Muscle of leg (tissue), 11 donors: ENCODE measurements around the gene AMPH. TPM values are rescaled to one million over a fixed set of nuclear protein-coding genes. Genes with fewer than 3 reads are reported as not detected.
A peak's percentile ranks its signal among the peaks of the same experiment; 100 is the strongest.
"Not testable (repeated sequence)": the region's sequence is repeated elsewhere in the genome, so short reads cannot be mapped to it uniquely, and the experiment has no call there.

Experiments
- DNase-seq: peaks from one replicate; pipeline ENCODE4 v3.0.0; 2013
- H3K27ac ChIP-seq: one replicate; pipeline ENCODE4 v1.5.1; 2013; ENCODE audit warnings: mild to moderate bottlenecking, low read length, control low read depth
- H3K27me3 ChIP-seq: one replicate; pipeline ENCODE4 v1.6.1; 2013; ENCODE audit warnings: low read length; ENCODE audit not compliant: control insufficient read depth, insufficient read depth
- H3K36me3 ChIP-seq: one replicate; pipeline ENCODE4 v1.6.1; 2013; ENCODE audit warnings: low read length; ENCODE audit not compliant: control insufficient read depth, insufficient read depth
- H3K4me1 ChIP-seq: one replicate; pipeline ENCODE4 v1.6.1; 2013; ENCODE audit warnings: low read length; ENCODE audit not compliant: control insufficient read depth, insufficient read depth
- H3K4me3 ChIP-seq: one replicate; pipeline ENCODE4 v1.5.1; 2013; ENCODE audit warnings: low read length, control low read depth
- H3K9me3 ChIP-seq: replicated peaks from 2 replicates; pipeline ENCODE4 v1.6.1; 2013; ENCODE audit warnings: low read depth, low read length; ENCODE audit not compliant: control insufficient read depth
- WGBS: methylation state at CpG from one replicate; pipeline ENCODE4 v1.1.5; 2013; ENCODE audit warnings: missing lambda C conversion rate; ENCODE audit not compliant: insufficient coverage; 5-methylcytosine and 5-hydroxymethylcytosine counted together
- polyA plus RNA-seq, 8 donors: library from polyadenylated mRNA; unstranded; fragments of 120-200 nt; gene quantifications; one replicate each; pipeline versions ENCODE4 v1.2.1 to v1.2.3, GENCODE V29; 2013; ENCODE audit warnings: inconsistent platforms in 1 of 8, low replicate concordance in 1 of 8; ENCODE audit not compliant: insufficient read length in 8 of 8, insufficient read depth in 1 of 8
- total RNA-seq: library from RNA; stranded (reverse); fragments of 120-200 nt; gene quantifications from one replicate; pipeline ENCODE4 v1.2.4, GENCODE V29; 2013

The AMPH gene
- total and polyA plus RNA-seq, 9 donors: 4.6 to 14.1 (median 7.9) TPM

GRCh38 chr7:38584443-38585210, 46.5 kb downstream of the AMPH start:
- Histone ChIP-seq H3K27ac (no peak overlapping the region), H3K36me3 (no peaks in the 10 kb centered on the region), H3K27me3 (no peaks in the 10 kb centered on the region), H3K4me1 (peaks cover 7% of the 10 kb centered on the region), H3K4me3 (no peak overlapping the region), H3K9me3 (no peaks in the 10 kb centered on the region)
- DNase-seq: peak; percentile 37
- 53% methylated on average over 4 of the region's 11 CpGs for WGBS

DNA sequence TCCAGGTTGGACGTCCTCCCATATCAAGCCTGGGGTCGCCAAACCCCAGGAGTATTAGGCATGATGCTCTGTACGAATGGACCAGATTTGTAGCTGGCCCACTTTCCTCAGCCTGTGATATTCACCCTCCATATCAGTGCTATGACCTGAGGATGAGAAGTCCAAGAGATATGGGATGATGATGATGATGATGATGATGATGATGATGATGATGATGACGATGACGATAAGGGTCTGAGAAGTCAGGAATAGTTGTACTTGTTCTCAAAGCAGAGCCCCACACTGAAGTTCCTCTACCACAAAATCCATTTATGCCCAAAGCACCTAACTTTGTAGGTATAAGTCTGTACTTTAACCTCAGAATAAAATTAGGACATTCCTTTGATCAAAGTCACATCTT, 50.7 kb downstream of the AMPH start:
- Histone ChIP-seq H3K4me3 (no peak overlapping the region), H3K27me3 (no peaks in the 10 kb centered on the region), H3K4me1 (peaks cover 7% of the 10 kb centered on the region), H3K9me3 (no peaks in the 10 kb centered on the region), H3K36me3 (no peaks in the 10 kb centered on the region), H3K27ac (no peak overlapping the region)
- DNase-seq: no peak
- WGBS: 83% methylated on average over 2 of the region's 5 CpGs

DNA sequence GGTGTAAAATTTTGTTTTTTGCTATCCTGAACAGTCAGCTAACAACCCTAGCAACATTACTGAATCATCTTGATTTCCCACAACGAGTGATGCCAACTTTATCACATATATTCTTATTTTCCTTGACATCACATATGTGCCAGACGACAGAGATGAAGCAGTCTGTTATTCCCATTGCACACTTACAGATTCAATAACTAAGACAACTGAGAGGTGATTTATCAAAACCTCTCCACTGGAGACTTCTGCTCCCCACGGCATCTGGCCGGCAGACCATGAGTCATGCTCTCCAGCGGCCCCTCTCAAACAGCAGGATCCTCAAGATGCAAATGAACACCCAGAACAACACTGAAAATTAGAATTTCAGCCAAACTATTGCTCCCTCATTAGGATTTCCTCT, 57.1 kb downstream of the AMPH start:
- H3K9me3 ChIP-seq: no peaks in the 10 kb centered on the region
- no peaks in the 10 kb centered on the region for H3K4me1 ChIP-seq
- no peak overlapping the region for H3K27ac ChIP-seq
- WGBS: 58% methylated on average over 2 of the region's 5 CpGs
- no peak overlapping the region for H3K4me3 ChIP-seq
- no peaks in the 10 kb centered on the region for H3K27me3 ChIP-seq
- DNase-seq: no peak
- H3K36me3 ChIP-seq: no peaks in the 10 kb centered on the region

DNA sequence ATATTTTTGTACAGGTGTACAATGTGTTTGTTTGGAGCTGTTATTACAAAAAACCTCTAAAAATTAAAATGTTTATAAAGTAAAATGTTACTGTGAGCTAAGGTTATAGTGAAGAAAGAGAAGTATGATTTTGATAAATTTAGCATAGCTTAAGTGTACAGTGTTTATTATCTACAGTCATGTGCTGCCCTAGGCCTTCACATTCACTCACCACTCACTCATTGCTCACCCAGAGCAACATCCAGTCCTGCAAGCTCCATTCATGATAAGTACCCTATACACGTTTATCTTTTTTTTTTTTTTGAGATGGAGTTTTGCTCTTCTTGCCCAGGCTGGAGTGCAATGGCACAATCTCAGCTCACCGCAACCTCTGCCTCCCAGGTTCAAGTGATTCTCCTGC, 59.6 kb downstream of the AMPH start:
- H3K36me3 ChIP-seq, H3K4me3 ChIP-seq, H3K27ac ChIP-seq, DNase-seq, H3K27me3 ChIP-seq, H3K9me3 ChIP-seq, H3K4me1 ChIP-seq: not testable (repeated sequence)
- no CpG with 5 or more reads among the region's 2 CpGs for WGBS

- Histone ChIP-seq H3K4me3 (no peak overlapping the region), H3K27ac (no peak overlapping the region), H3K27me3 (no peaks in the 10 kb centered on the region), H3K4me1 (no peaks in the 10 kb centered on the region), H3K36me3 (no peaks in the 10 kb centered on the region), H3K9me3 (no peaks in the 10 kb centered on the region)
- WGBS: no CpG with 5 or more reads among the region's 2 CpGs
- no peak for DNase-seq
Observed at GRCh38 chr7:38568497-38568896, 62.7 kb downstream of the AMPH start.

DNA sequence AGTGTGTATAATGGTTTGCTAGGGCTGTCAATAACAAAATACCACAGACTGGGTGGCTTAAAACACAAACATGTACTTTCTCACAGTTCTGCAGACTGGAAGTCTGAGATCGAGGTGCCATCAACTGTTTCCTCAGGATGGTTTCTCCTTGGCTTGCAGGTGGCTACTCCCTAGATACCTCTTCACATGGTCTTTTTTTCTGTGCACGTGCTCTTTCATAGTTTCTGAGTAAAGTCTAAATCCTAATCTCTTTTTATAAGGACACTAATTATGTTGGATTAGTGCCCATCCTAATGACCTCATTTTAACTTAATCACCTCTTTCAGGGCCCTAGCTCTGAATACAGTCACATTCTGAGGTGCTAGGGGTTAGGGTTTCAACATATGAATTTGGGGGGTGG, 65.9 kb downstream of the AMPH start:
- H3K4me1 ChIP-seq: no peaks in the 10 kb centered on the region
- H3K27me3 ChIP-seq: no peaks in the 10 kb centered on the region
- H3K27ac ChIP-seq: no peak overlapping the region
- no peak for DNase-seq
- H3K36me3 ChIP-seq: no peaks in the 10 kb centered on the region
- no peaks in the 10 kb centered on the region for H3K9me3 ChIP-seq
- 100% methylated on average over 1 of the region's 2 CpGs for WGBS
- H3K4me3 ChIP-seq: no peak overlapping the region

DNA sequence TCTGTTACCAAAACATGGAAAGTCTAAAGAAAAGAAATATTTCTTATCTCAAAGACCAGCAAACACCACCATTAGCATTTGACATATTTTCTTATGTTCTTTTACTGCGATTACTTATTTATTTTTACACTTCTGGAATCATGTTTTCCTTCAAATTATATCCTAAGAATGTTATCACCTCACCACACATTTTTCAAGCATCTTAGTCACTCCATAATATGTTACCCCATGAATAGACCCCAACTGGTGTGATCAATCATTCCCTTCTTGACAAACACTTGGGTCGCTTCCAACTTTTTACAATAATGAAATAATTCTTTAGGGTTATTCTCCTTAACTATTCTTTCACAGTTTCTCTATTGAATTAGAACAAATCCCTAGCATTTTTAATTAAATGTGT, 67.4 kb downstream of the AMPH start:
- DNase-seq: no peak
- Histone ChIP-seq H3K27me3 (no peaks in the 10 kb centered on the region), H3K27ac (no peak overlapping the region), H3K4me1 (no peaks in the 10 kb centered on the region), H3K36me3 (no peaks in the 10 kb centered on the region), H3K4me3 (no peak overlapping the region), H3K9me3 (no peaks in the 10 kb centered on the region)
- WGBS: 100% methylated on average over 1 of the region's 2 CpGs

GRCh38 chr7:38561166-38561565, 70.0 kb downstream of the AMPH start:
- no peaks in the 10 kb centered on the region for H3K36me3 ChIP-seq
- 90% methylated on average over 1 of the region's 3 CpGs for WGBS
- H3K9me3 ChIP-seq: no peaks in the 10 kb centered on the region
- peaks cover 2% of the 10 kb centered on the region for H3K4me1 ChIP-seq
- no peak overlapping the region for H3K27ac ChIP-seq
- no peak overlapping the region for H3K4me3 ChIP-seq
- H3K27me3 ChIP-seq: no peaks in the 10 kb centered on the region
- DNase-seq: no peak

- DNase-seq: peak; percentile 11
- Histone ChIP-seq H3K4me1 (peaks cover 2% of the 10 kb centered on the region), H3K4me3 (no peak overlapping the region), H3K9me3 (no peaks in the 10 kb centered on the region), H3K36me3 (no peaks in the 10 kb centered on the region), H3K27ac (no peak overlapping the region), H3K27me3 (no peaks in the 10 kb centered on the region)
- WGBS: 31% methylated on average over 4 of the region's 7 CpGs
Observed at GRCh38 chr7:38558761-38559345, 72.3 kb downstream of the AMPH start.

GRCh38 chr7:38554586-38554985, 76.6 kb downstream of the AMPH start:
- no peaks in the 10 kb centered on the region for H3K36me3 ChIP-seq
- WGBS: no CpG with 5 or more reads among the region's 1 CpG
- H3K27me3 ChIP-seq: no peaks in the 10 kb centered on the region

More at GRCh38 chr7:38554586-38554985, 76.6 kb downstream of the AMPH start:
- no peak for DNase-seq
- H3K4me1 ChIP-seq: peaks cover 2% of the 10 kb centered on the region
- no peak overlapping the region for H3K27ac ChIP-seq
- H3K4me3 ChIP-seq: no peak overlapping the region
- H3K9me3 ChIP-seq: no peaks in the 10 kb centered on the region
